H1 (cell line): ENCODE data around the gene LRP2BP. TPM values are rescaled to one million over a fixed set of nuclear protein-coding genes. Genes with fewer than 3 reads are reported as not detected.

Source experiments
- CTCF ChIA-PET: fragments of 300-600 bp; sonication (Branson Sonifier 250); formaldehyde crosslinking; loops from one replicate; lab custom pipeline; 2021; ENCODE audit not compliant: partially characterized antibody; lab: Charles Lee
- POLR2A ChIA-PET: fragments of 300-600 bp; sonication (Branson Sonifier 250); formaldehyde crosslinking; loops from one replicate; lab custom pipeline; 2021; ENCODE audit warnings: inconsistent platforms; ENCODE audit not compliant: partially characterized antibody; lab: Charles Lee
- DNase-seq, 2 experiments: peaks; one replicate each; pipeline versions ENCODE4 v3.0.0 to v3.0.0-alpha.2; 2010 to 2022; ENCODE audit warnings: low spot score in 2 of 2, low read depth in 1 of 2, mixed read lengths in 1 of 2
- FAIRE-seq: peaks from 2 replicates; lab custom pipeline; 2011; peaks lifted over from hg19 to GRCh38; lab: Jason Lieb, UNC
- H2AFZ ChIP-seq: 2 replicates; pipeline ENCODE4 v1.8.1; 2012; ENCODE audit warnings: low read length, inconsistent platforms
- H2AK5ac ChIP-seq: 2 replicates; pipeline ENCODE4 v1.6.1; 2013; ENCODE audit warnings: low read depth, low read length
- H2BK120ac ChIP-seq: replicated peaks from 2 replicates; pipeline ENCODE3; 2013; ENCODE audit warnings: low read depth, low read length, inconsistent platforms
- H2BK12ac ChIP-seq: 2 replicates; pipeline ENCODE4 v1.6.1; 2013; ENCODE audit warnings: low read depth, low read length
- H2BK15ac ChIP-seq: 2 replicates; pipeline ENCODE4 v1.6.1; 2013; ENCODE audit warnings: low read length
- H2BK20ac ChIP-seq: 2 replicates; pipeline ENCODE4 v1.6.1; 2013; ENCODE audit warnings: low read length
- H2BK5ac ChIP-seq: 2 replicates; pipeline ENCODE4 v1.6.1; 2013; ENCODE audit warnings: low read depth, low read length
- H3K14ac ChIP-seq: 2 replicates; pipeline ENCODE4 v1.6.1; 2013; ENCODE audit warnings: inconsistent platforms; ENCODE audit not compliant: insufficient read length
- H3K18ac ChIP-seq: 2 replicates; pipeline ENCODE4 v1.6.1; 2013; ENCODE audit warnings: low read length; ENCODE audit errors: extremely low read depth
- H3K23ac ChIP-seq: 2 replicates; pipeline ENCODE4 v1.6.1; 2013; ENCODE audit warnings: inconsistent platforms; ENCODE audit not compliant: insufficient read length
- H3K23me2 ChIP-seq: 2 replicates; pipeline ENCODE4 v1.6.1; 2013; ENCODE audit warnings: low read depth, low read length
- H3K27ac ChIP-seq: 2 replicates; pipeline ENCODE4 v1.6.1; 2011; ENCODE audit warnings: low read depth, low read length, inconsistent platforms
- H3K27me3 ChIP-seq, 4 experiments: replicated peaks in 1 of 4; 1 replicate in 1 of 4; 2 replicates in 3 of 4; pipeline versions ENCODE4 v1.6.1 to v1.8.1; 2011 to 2013; ENCODE audit warnings: low read length in 3 of 4, mild to moderate bottlenecking in 3 of 4, inconsistent platforms in 2 of 4, mixed read lengths in 2 of 4, moderate library complexity in 1 of 4; ENCODE audit not compliant: control insufficient read depth in 3 of 4, insufficient read depth in 3 of 4; ENCODE audit errors: extremely low read depth in 1 of 4
- H3K36me3 ChIP-seq, 4 experiments: 2 replicates each; pipeline versions ENCODE4 v1.6.1 to v1.8.1; 2011 to 2013; ENCODE audit warnings: mild to moderate bottlenecking in 4 of 4, low read length in 3 of 4, moderate library complexity in 2 of 4, control low read depth in 1 of 4, inconsistent platforms in 1 of 4; ENCODE audit not compliant: insufficient read depth in 4 of 4, control insufficient read depth in 2 of 4
- H3K4ac ChIP-seq: replicated peaks from 2 replicates; pipeline ENCODE3; 2013; ENCODE audit warnings: low read length, low read depth, mixed read lengths, inconsistent platforms; ENCODE audit not compliant: insufficient read length
- H3K4me1 ChIP-seq, 4 experiments: replicated peaks in 1 of 4; 1 replicate in 1 of 4; 2 replicates in 3 of 4; pipeline versions ENCODE4 v1.6.1 to v1.8.1; 2011 to 2013; ENCODE audit warnings: low read length in 3 of 4, inconsistent platforms in 2 of 4, mixed read lengths in 1 of 4; ENCODE audit not compliant: insufficient read depth in 4 of 4, control insufficient read depth in 3 of 4
- H3K4me2 ChIP-seq, 2 experiments: 2 replicates each; pipeline versions ENCODE4 v1.6.1 to v1.8.1; 2011 to 2013; ENCODE audit warnings: low read depth in 2 of 2, low read length in 2 of 2, control low read depth in 1 of 2, inconsistent platforms in 1 of 2, mild to moderate bottlenecking in 1 of 2; ENCODE audit not compliant: insufficient read depth in 1 of 2
- H3K4me3 ChIP-seq, 4 experiments: fragments of 200-600, 300-600 bp in 1 of 4; sonication (generic), shearing (Covaris generic), sonication (Bioruptor Twin) in 1 of 4; 2 replicates each; pipeline versions ENCODE4 v1.5.1 to v1.8.1; 2011 to 2016; ENCODE audit warnings: low read length in 4 of 4, low read depth in 3 of 4, control low read depth in 2 of 4, inconsistent platforms in 2 of 4, mild to moderate bottlenecking in 2 of 4, mixed read lengths in 1 of 4, moderate library complexity in 1 of 4; ENCODE audit not compliant: insufficient read depth in 2 of 4; ENCODE audit errors: extremely low read depth in 1 of 4
- H3K56ac ChIP-seq: replicated peaks from 2 replicates; pipeline ENCODE3; 2013; ENCODE audit warnings: low read depth, mild to moderate bottlenecking, mixed read lengths, low read length, inconsistent platforms; ENCODE audit not compliant: insufficient read length
- H3K79me1 ChIP-seq: 2 replicates; pipeline ENCODE4 v1.6.1; 2013; ENCODE audit warnings: low read depth, low read length, control low read depth
- H3K79me2 ChIP-seq, 2 experiments: 2 replicates each; pipeline versions ENCODE4 v1.6.1 to v1.8.1; 2012 to 2013; ENCODE audit warnings: low read length in 2 of 2, mild to moderate bottlenecking in 2 of 2, inconsistent platforms in 1 of 2; ENCODE audit not compliant: insufficient read depth in 2 of 2, control insufficient read depth in 1 of 2
- H3K9ac ChIP-seq, 4 experiments: replicated peaks in 1 of 4; 1 replicate in 1 of 4; 2 replicates in 3 of 4; pipeline versions ENCODE4 v1.6.1 to v1.8.1; 2011 to 2013; ENCODE audit warnings: low read depth in 3 of 4, low read length in 3 of 4, control low read depth in 2 of 4, mild to moderate bottlenecking in 2 of 4, moderate library complexity in 2 of 4, inconsistent platforms in 1 of 4; ENCODE audit errors: extremely low read depth in 1 of 4
- H3K9me3 ChIP-seq, 2 experiments: 2 replicates each; pipeline versions ENCODE4 v1.6.1 to v1.8.1; 2012 to 2013; ENCODE audit warnings: mild to moderate bottlenecking in 2 of 2, moderate library complexity in 2 of 2, control low read depth in 1 of 2, inconsistent platforms in 1 of 2, low read depth in 1 of 2, low read length in 1 of 2, mixed read lengths in 1 of 2; ENCODE audit not compliant: insufficient read depth in 2 of 2
- H4K20me1 ChIP-seq, 2 experiments: replicated peaks in 1 of 2; 2 replicates each; pipeline versions ENCODE3 to v1.8.1; 2011 to 2013; ENCODE audit warnings: inconsistent platforms in 2 of 2, low read length in 2 of 2, mild to moderate bottlenecking in 1 of 2; ENCODE audit not compliant: insufficient read depth in 2 of 2, control insufficient read depth in 1 of 2
- H4K5ac ChIP-seq: 2 replicates; pipeline ENCODE4 v1.6.1; 2013; ENCODE audit warnings: low read length, low read depth, mixed read lengths, inconsistent platforms; ENCODE audit not compliant: insufficient read length
- H4K8ac ChIP-seq: 2 replicates; pipeline ENCODE4 v1.8.0; 2013; ENCODE audit warnings: mild to moderate bottlenecking, moderate library complexity, low read length, inconsistent platforms; ENCODE audit not compliant: insufficient read depth; ENCODE audit errors: extremely low read depth
- H4K91ac ChIP-seq: replicated peaks from 2 replicates; pipeline ENCODE3; 2013; ENCODE audit warnings: low read length, mixed read lengths, inconsistent platforms; ENCODE audit not compliant: insufficient read length
- ATF2 ChIP-seq: IDR thresholded peaks from 2 replicates; pipeline ENCODE4 v1.6.1; 2012; ENCODE audit warnings: low read length, inconsistent platforms
- RAD21 ChIP-seq, 2 experiments: IDR thresholded peaks in 1 of 2; conservative IDR thresholded peaks in 1 of 2; 2 replicates each; pipeline ENCODE4 v1.6.1; 2011; ENCODE audit warnings: low read depth in 2 of 2, low read length in 2 of 2, improper control_type of control experiment in 1 of 2, inconsistent platforms in 1 of 2, mild to moderate bottlenecking in 1 of 2, moderate library complexity in 1 of 2
- TAF7 ChIP-seq: optimal IDR thresholded peaks from 2 replicates; pipeline ENCODE3; 2011; ENCODE audit warnings: low read depth, mild to moderate bottlenecking, inconsistent platforms, low read length, moderate library complexity, borderline replicate concordance
- WGBS, 2 experiments: shearing (Covaris generic) in 1 of 2; methylation state at CpG; one replicate each; pipeline versions ENCODE4 v1.1.6 to v1.1.7; 2013 to 2015; ENCODE audit warnings: low lambda C conversion rate in 2 of 2, mixed read lengths in 2 of 2, inconsistent platforms in 1 of 2, low coverage in 1 of 2, missing lambda C conversion rate in 1 of 2; ENCODE audit not compliant: insufficient replicate concordance in 2 of 2, insufficient coverage in 1 of 2, insufficient read length in 1 of 2; ENCODE audit errors: extremely low coverage in 1 of 2, missing lambda C conversion rate in 1 of 2; 5-methylcytosine and 5-hydroxymethylcytosine counted together
- polyA plus RNA-seq, 7 experiments: library from polyadenylated mRNA; depleted of rRNA in 3 of 7; stranded (reverse) in 5 of 7; unstranded in 2 of 7; fragments of >200 nt in 5 of 7; fragments of 200-250 nt in 2 of 7; gene quantifications; 1 replicate in 5 of 7; 2 replicates in 1 of 7; 4 replicates in 1 of 7; pipeline versions ENCODE4 v1.2.1 to v1.2.3, GENCODE V29; 2011 to 2013; ENCODE audit warnings: missing spikeins in 2 of 7, mixed read lengths in 2 of 7
- total RNA-seq: library from RNA; stranded (reverse); fragmentation: NEBNext Ultra II Directional; extraction: Animal tissue kit (Norgen Biotek cat#: 25700); gene quantifications from 2 replicates; pipeline ENCODE4 v1.2.1, GENCODE V29; 2021

Gene LRP2BP
- total and polyA plus RNA-seq, 2 of the 8 experiments (the other 6 are each of a cell fraction or from before 2014, with no cell fraction given), result 0.12 to 0.30 TPM

- no peak overlapping the region for H3K4ac ChIP-seq
- H3K79me2 ChIP-seq, result no peaks in the 10 kb centered on the region
- H3K9ac ChIP-seq, result no peak overlapping the region
- H3K36me3 ChIP-seq, result peaks cover 0 to 4% (median 0%) of the 10 kb centered on the region in 4 experiments; a peak in 1 of 8 replicates
- H3K23ac ChIP-seq, result no peak overlapping the region
- no peak overlapping the region for H3K14ac ChIP-seq
- H3K4me3 ChIP-seq, result no peak overlapping the region
- H2AFZ ChIP-seq, result no peak overlapping the region
- no peak overlapping the region for H2BK5ac ChIP-seq
- H3K9me3 ChIP-seq, result peaks cover 0 to 7% of the 10 kb centered on the region in 2 experiments; a peak in 1 of 4 replicates
- H2BK20ac ChIP-seq, result no peak overlapping the region
- ChIA-PET CTCF (interaction anchor here (1.0 kb wide), 1 partner anchor 242 kb away, joined by 3 read pairs; no protein-coding TSS in a partner anchor), POLR2A (interaction anchor here (1.2 to 5.5 kb wide), 2 partner anchors 13 to 19 kb away, joined by 4 to 25 read pairs; partner anchors contain the start of genes ANKRD37 and LRP2BP)
- H3K4me1 ChIP-seq, result peaks cover 0 to 3% (median 0%) of the 10 kb centered on the region in 4 experiments; a peak in 1 of 7 replicates
- FAIRE-seq, result no peak
- DNase-seq, result no peak
- H3K23me2 ChIP-seq, result no peaks in the 10 kb centered on the region; the same call in 1 of the 2 replicates
- H2BK12ac ChIP-seq, result no peak overlapping the region
- no peak overlapping the region for H3K18ac ChIP-seq
- H2AK5ac ChIP-seq, result no peak overlapping the region
- H4K8ac ChIP-seq, result no peak overlapping the region
- no peak overlapping the region for H4K91ac ChIP-seq
- TF ChIP-seq TAF7 (no peak), ATF2 (no peak), RAD21 (IDR thresholded peaks at IDR 0.05 in 1 of 2, conservative IDR thresholded peaks at IDR 0.05 in 1 of 2; ENCODE audit: low read depth in 2 of 2, low read length in 2 of 2) (no peak)
- TF ChIP-seq, all 59 proteins: peak for 0
- Histone ChIP-seq H3K27me3 (no peaks in the 10 kb centered on the region), H3K79me1 (no peaks in the 10 kb centered on the region), H3K4me2 (no peak overlapping the region), H2BK120ac (no peak overlapping the region), H2BK15ac (no peak overlapping the region), H4K20me1 (no peaks in the 10 kb centered on the region), H3K56ac (no peak overlapping the region), H3K27ac (no peak overlapping the region), H4K5ac (no peak overlapping the region)
- WGBS, 2 experiments, result 85% methylated on average over 2 of the region's 2 CpGs; no CpG with 5 or more reads in 1 of the 2 experiments
Observed at GRCh38 chr4:185384061-185384460, 11.7 kb downstream of the LRP2BP start.
